IMR-90 (cell line): ENCODE results near the gene INPP5F. TPM values are rescaled to one million over a fixed set of nuclear protein-coding genes. Genes with fewer than 3 reads are reported as not detected.

Experiments used
- ATAC-seq: fragments of 200-7000 bp; cut with Tn5 transposase; 2 replicates; pipeline ENCODE4 v1.9.1; 2020; ENCODE audit warnings: low read depth, mild to moderate bottlenecking, moderate library complexity
- BruUV-seq: library from RNA; stranded (reverse); fragments of 400-500 nt; replicated peaks from 2 replicates; lab custom pipeline; 2021; lab: Mats Ljungman, UMichigan
- CTCF ChIA-PET: fragments of 300-600 bp; formaldehyde crosslinking; extraction: SDS; loops from one replicate; lab custom pipeline; 2021; ENCODE audit warnings: antibody characterized with exemption; lab: Yijun Ruan, JAX
- POLR2A ChIA-PET: fragments of 300-600 bp; sonication (Branson Sonifier 250); formaldehyde crosslinking; loops from one replicate; lab custom pipeline; 2022; ENCODE audit warnings: antibody characterized with exemption; ENCODE audit not compliant: unreplicated experiment; lab: Charles Lee
- DNase-seq: peaks from one replicate; pipeline ENCODE4 v3.0.0; 2013
- H2AFZ ChIP-seq: replicated peaks from 2 replicates; pipeline ENCODE3; 2013; ENCODE audit warnings: low read length, mild to moderate bottlenecking; ENCODE audit not compliant: poor library complexity
- H2AK5ac ChIP-seq: 2 replicates; pipeline ENCODE4 v1.6.1; 2013; ENCODE audit warnings: low read depth, low read length, inconsistent platforms
- H2AK9ac ChIP-seq: replicated peaks from 2 replicates; pipeline ENCODE3; 2013; ENCODE audit warnings: mild to moderate bottlenecking, low read depth, low read length, moderate library complexity; ENCODE audit not compliant: poor library complexity
- H2BK120ac ChIP-seq: 2 replicates; pipeline ENCODE4 v1.6.1; 2013; ENCODE audit warnings: low read depth, low read length, inconsistent platforms
- H2BK15ac ChIP-seq: 3 replicates; pipeline ENCODE4 v1.6.1; 2013; ENCODE audit warnings: low read depth, low read length, inconsistent platforms
- H2BK20ac ChIP-seq: 2 replicates; pipeline ENCODE4 v1.6.1; 2013; ENCODE audit warnings: low read depth, mild to moderate bottlenecking, inconsistent platforms, low read length, moderate library complexity
- H2BK5ac ChIP-seq: 2 replicates; pipeline ENCODE4 v1.6.1; 2013; ENCODE audit warnings: mild to moderate bottlenecking, low read depth, low read length, inconsistent platforms; ENCODE audit not compliant: poor library complexity, severe bottlenecking
- H3K14ac ChIP-seq: replicated peaks from 2 replicates; pipeline ENCODE4 v1.6.1; 2013; ENCODE audit warnings: low read depth, low read length, inconsistent platforms
- H3K18ac ChIP-seq: 2 replicates; pipeline ENCODE4 v1.6.1; 2013; ENCODE audit warnings: low read depth, low read length, control low read depth
- H3K23ac ChIP-seq: 2 replicates; pipeline ENCODE4 v1.6.1; 2013; ENCODE audit warnings: low read depth, low read length, inconsistent platforms
- H3K27ac ChIP-seq: 2 replicates; pipeline ENCODE4 v1.5.1; 2013; ENCODE audit warnings: mild to moderate bottlenecking, control low read depth, low read length; ENCODE audit not compliant: insufficient read depth
- H3K27me3 ChIP-seq: 2 replicates; pipeline ENCODE4 v1.6.1; 2013; ENCODE audit warnings: low read length; ENCODE audit not compliant: control insufficient read depth, insufficient read depth
- H3K36me3 ChIP-seq: 2 replicates; pipeline ENCODE4 v1.6.1; 2013; ENCODE audit warnings: low read length, mixed read lengths; ENCODE audit not compliant: control insufficient read depth, insufficient read depth
- H3K4ac ChIP-seq: 2 replicates; pipeline ENCODE4 v1.6.1; 2013; ENCODE audit warnings: low read depth, low read length, inconsistent platforms
- H3K4me1 ChIP-seq: 2 replicates; pipeline ENCODE4 v1.6.1; 2013; ENCODE audit warnings: low read length, mixed read lengths; ENCODE audit not compliant: control insufficient read depth, insufficient read depth
- H3K4me2 ChIP-seq: 2 replicates; pipeline ENCODE4 v1.6.1; 2013; ENCODE audit warnings: low read depth, mild to moderate bottlenecking, control low read depth, low read length, moderate library complexity
- H3K4me3 ChIP-seq: 2 replicates; pipeline ENCODE4 v1.5.1; 2013; ENCODE audit warnings: low read depth, mild to moderate bottlenecking, control low read depth, low read length, moderate library complexity; ENCODE audit not compliant: insufficient read depth
- H3K56ac ChIP-seq: 2 replicates; pipeline ENCODE4 v1.6.1; 2013; ENCODE audit warnings: low read length, inconsistent platforms; ENCODE audit not compliant: insufficient read depth; ENCODE audit errors: extremely low read depth
- H3K79me1 ChIP-seq, 2 experiments: 2 replicates each; pipeline ENCODE4 v1.6.1; 2013; ENCODE audit warnings: low read length in 2 of 2, inconsistent platforms in 1 of 2, low read depth in 1 of 2
- H3K9ac ChIP-seq: 2 replicates; pipeline ENCODE4 v1.6.1; 2013; ENCODE audit warnings: low read depth, low read length, control low read depth
- H3K9me1 ChIP-seq: 2 replicates; pipeline ENCODE4 v1.6.1; 2013; ENCODE audit warnings: low read length, inconsistent platforms; ENCODE audit not compliant: insufficient read depth
- H3K9me3 ChIP-seq: 2 replicates; pipeline ENCODE4 v1.6.1; 2013; ENCODE audit warnings: low read length; ENCODE audit not compliant: control insufficient read depth, insufficient read depth
- H4K20me1 ChIP-seq: 2 replicates; pipeline ENCODE4 v1.6.1; 2013; ENCODE audit warnings: low read length, inconsistent platforms; ENCODE audit not compliant: insufficient read depth
- H4K5ac ChIP-seq: 2 replicates; pipeline ENCODE4 v1.6.1; 2013; ENCODE audit warnings: mild to moderate bottlenecking, low read depth, low read length, control low read depth
- H4K8ac ChIP-seq, 2 experiments: 2 replicates each; pipeline ENCODE4 v1.6.1; 2013; ENCODE audit warnings: low read depth in 2 of 2, low read length in 2 of 2, control low read depth in 1 of 2, inconsistent platforms in 1 of 2
- H4K91ac ChIP-seq: 2 replicates; pipeline ENCODE4 v1.6.1; 2013; ENCODE audit warnings: low read depth, low read length, inconsistent platforms; ENCODE audit not compliant: insufficient read depth
- BHLHE40 ChIP-seq: fragments of 150-350 bp; IDR thresholded peaks from 2 replicates; pipeline ENCODE4 v1.6.1; 2016; ENCODE audit warnings: mild to moderate bottlenecking, low read depth, low read length
- CEBPB ChIP-seq: IDR thresholded peaks from 2 replicates; pipeline ENCODE4 v1.6.1; 2012; ENCODE audit warnings: low read depth, low read length, improper control_type of control experiment
- CHD1 ChIP-seq: IDR thresholded peaks from 2 replicates; pipeline ENCODE4 v1.6.1; 2012; ENCODE audit warnings: low read depth, low read length, improper control_type of control experiment
- FOS ChIP-seq: fragments of 150-350 bp; IDR thresholded peaks from 2 replicates; pipeline ENCODE4 v1.6.1; 2016; ENCODE audit warnings: low read depth, low read length
- MAZ ChIP-seq: IDR thresholded peaks from 2 replicates; pipeline ENCODE4 v1.6.1; 2012; ENCODE audit warnings: low read depth, mild to moderate bottlenecking, low read length, improper control_type of control experiment, moderate library complexity, borderline replicate concordance
- MXI1 ChIP-seq: IDR thresholded peaks from 2 replicates; pipeline ENCODE4 v1.6.1; 2012; ENCODE audit warnings: low read depth, mild to moderate bottlenecking, low read length, moderate library complexity, borderline replicate concordance
- POLR2A ChIP-seq: IDR thresholded peaks from 2 replicates; pipeline ENCODE4 v1.6.1; 2012; ENCODE audit warnings: mild to moderate bottlenecking, low read depth, low read length
- RCOR1 ChIP-seq: IDR thresholded peaks from 2 replicates; pipeline ENCODE4 v1.6.1; 2012; ENCODE audit warnings: mild to moderate bottlenecking, low read length, improper control_type of control experiment; ENCODE audit not compliant: insufficient replicate concordance
- SMC3 ChIP-seq: fragments of 150-350 bp; IDR thresholded peaks from 2 replicates; pipeline ENCODE4 v1.6.1; 2016; ENCODE audit warnings: low read depth, mild to moderate bottlenecking, antibody characterized with exemption, low read length, moderate library complexity
- WGBS, 2 experiments: methylation state at CpG; one replicate each; pipeline versions ENCODE4 v1.1.5 to v1.1.7; 2013; ENCODE audit warnings: missing lambda C conversion rate in 2 of 2; ENCODE audit not compliant: insufficient read length in 1 of 2; ENCODE audit errors: extremely low coverage in 2 of 2; 5-methylcytosine and 5-hydroxymethylcytosine counted together
- dilution Hi-C: fragments of 300-500 bp; cut with HindIII; formaldehyde crosslinking; loops from one replicate; pipeline ENCODE4 v1.14.3; 2018; ENCODE audit warnings: low sequenced_read_pairs; ENCODE audit not compliant: unreplicated experiment
- in situ Hi-C: fragments of 300-500 bp; cut with MboI; formaldehyde crosslinking; loops from 3 replicates; pipeline ENCODE4 v1.14.3; 2019; ENCODE audit warnings: low sequenced_read_pairs, inconsistent platforms, mixed read lengths
- intact Hi-C: fragments of 100-400 bp; cut with micrococcal nuclease; formaldehyde crosslinking; loops from 2 replicates; pipeline ENCODE4 v1.10.0; 2022
- polyA plus RNA-seq, 3 experiments: library from polyadenylated mRNA; depleted of rRNA; stranded (reverse); fragments of >200 nt; gene quantifications; 2 replicates each; pipeline ENCODE4 v1.2.3, GENCODE V29; 2012; ENCODE audit warnings: low replicate concordance in 1 of 3
- total RNA-seq: library from RNA; depleted of rRNA; stranded (reverse); fragments of >200 nt; gene quantifications from 2 replicates; pipeline ENCODE4 v1.2.3, GENCODE V29; 2012
- TF ChIP-seq, protein P1 (sequence below): fragments of 150-350 bp; IDR thresholded peaks from 2 replicates; pipeline ENCODE4 v1.6.1; 2017; ENCODE audit warnings: mild to moderate bottlenecking, antibody characterized with exemption, low read length, low read depth
- TF ChIP-seq, protein P2 (sequence below): fragments of 150-350 bp; IDR thresholded peaks from 2 replicates; pipeline ENCODE4 v1.6.1; 2016; ENCODE audit warnings: low read depth, mild to moderate bottlenecking, low read length, moderate library complexity, borderline replicate concordance
- TF ChIP-seq, protein P3 (sequence below): conservative IDR thresholded peaks from 2 replicates; pipeline ENCODE4 v1.5.1; 2012; ENCODE audit warnings: mild to moderate bottlenecking, low read depth, low read length, improper control_type of control experiment

INPP5F gene
- total and polyA plus RNA-seq, 2 of the 4 experiments (the other 2 are of a cell fraction), result 19.0 to 29.6 TPM

DNA sequence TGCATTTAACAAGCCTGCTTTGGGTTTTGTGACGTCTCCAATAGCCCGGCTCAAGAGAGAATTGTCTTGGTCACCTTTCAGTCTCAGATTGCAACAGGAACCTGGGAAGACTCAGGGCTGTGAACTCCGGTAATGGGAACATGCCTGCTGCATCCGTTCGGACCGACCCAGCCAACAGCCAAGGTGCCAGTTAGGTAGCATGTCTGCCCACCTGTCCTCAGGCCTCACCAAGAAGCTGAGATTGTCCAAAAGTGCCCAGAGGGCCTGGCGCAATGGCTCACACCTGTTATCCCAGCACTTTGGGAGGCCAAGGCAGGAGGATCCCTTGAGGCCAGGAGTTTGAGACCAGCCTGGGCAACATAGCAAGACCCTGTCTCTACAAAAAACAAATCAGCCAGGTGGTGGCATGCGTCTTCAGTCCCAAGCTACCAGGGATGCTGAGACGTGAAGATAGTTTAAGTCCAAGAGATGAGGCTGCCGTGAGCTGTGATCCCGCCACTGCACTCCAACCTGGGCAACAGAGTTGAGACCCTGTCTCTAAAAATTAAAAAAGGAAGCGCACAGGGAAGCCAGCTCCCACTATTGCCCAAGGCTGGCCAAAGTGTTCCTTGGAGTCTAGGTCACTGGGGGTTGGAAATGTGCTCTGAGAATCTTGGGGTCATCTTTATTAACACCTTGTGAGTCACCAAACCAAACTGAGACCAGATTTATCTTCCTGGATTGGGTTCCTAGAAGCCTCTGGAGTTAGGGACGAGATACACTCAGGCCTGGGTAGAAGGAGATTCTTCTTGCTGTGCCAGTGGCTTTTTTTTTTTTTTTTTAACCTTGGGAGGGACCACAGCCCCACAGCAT, 47.7 kb upstream of the INPP5F start:
- Histone ChIP-seq H3K4me3 (no peak overlapping the region), H2BK5ac (peak overlapping the region; percentile 42), H3K36me3 (peaks cover 35% of the 10 kb centered on the region), H3K23ac (peak overlapping the region; percentile 73; the same call in 1 of the 2 replicates), H3K18ac (no peak overlapping the region), H3K4me2 (no peak overlapping the region), H2BK120ac (no peak overlapping the region; the same call in 1 of the 2 replicates), H2AFZ (no peak overlapping the region), H3K4me1 (peaks cover 17% of the 10 kb centered on the region), H4K20me1 (peaks cover 42% of the 10 kb centered on the region), H3K9me3 (no peaks in the 10 kb centered on the region), H4K5ac (no peak overlapping the region), H3K79me1 (peaks cover 33 to 50% of the 10 kb centered on the region in 2 experiments), H4K91ac (no peak overlapping the region), H3K27ac (no peak overlapping the region), H2BK15ac (no peak overlapping the region), H3K56ac (no peak overlapping the region; the same call in 1 of the 2 replicates), H2BK20ac (no peak overlapping the region), H2AK9ac (peak overlapping the region; percentile 48), H3K27me3 (no peaks in the 10 kb centered on the region), H3K9ac (no peak overlapping the region), H4K8ac (no peak overlapping the region), H2AK5ac (0 out of 2 replicates have a peak overlapping the region, but pooled peaks have one; percentile 39), H3K9me1 (peaks cover 27% of the 10 kb centered on the region), H3K4ac (peak overlapping the region; percentile 29; the same call in 1 of the 2 replicates), H3K14ac (peak overlapping the region; percentile 75; the same call in 1 of the 2 replicates)
- no peak for ATAC-seq
- CTCF ChIA-PET, result no interaction called here
- BruUV-seq, result no TSS peak
- DNase-seq, result no peak
- dilution Hi-C loops (no loop called here), intact Hi-C loops (no loop called here), in situ Hi-C loops (no loop called here)
- 94% methylated on average over 8 of the region's 13 CpGs; no CpG with 5 or more reads in 1 of the 2 experiments for WGBS, 2 experiments
- POLR2A ChIA-PET, result interaction anchor here (0.6 kb wide), 1 partner anchor 196 kb away, joined by 3 read pairs; no protein-coding TSS in a partner anchor
- TF ChIP-seq CEBPB (no peak), MXI1 (no peak), POLR2A (no peak), MAZ (no peak), FOS (no peak), CHD1 (no peak), SMC3 (no peak), RCOR1 (no peak), BHLHE40 (no peak)
- TF ChIP-seq, protein P1, sequence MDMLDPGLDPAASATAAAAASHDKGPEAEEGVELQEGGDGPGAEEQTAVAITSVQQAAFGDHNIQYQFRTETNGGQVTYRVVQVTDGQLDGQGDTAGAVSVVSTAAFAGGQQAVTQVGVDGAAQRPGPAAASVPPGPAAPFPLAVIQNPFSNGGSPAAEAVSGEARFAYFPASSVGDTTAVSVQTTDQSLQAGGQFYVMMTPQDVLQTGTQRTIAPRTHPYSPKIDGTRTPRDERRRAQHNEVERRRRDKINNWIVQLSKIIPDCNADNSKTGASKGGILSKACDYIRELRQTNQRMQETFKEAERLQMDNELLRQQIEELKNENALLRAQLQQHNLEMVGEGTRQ, result no peak
- TF ChIP-seq, protein P2, sequence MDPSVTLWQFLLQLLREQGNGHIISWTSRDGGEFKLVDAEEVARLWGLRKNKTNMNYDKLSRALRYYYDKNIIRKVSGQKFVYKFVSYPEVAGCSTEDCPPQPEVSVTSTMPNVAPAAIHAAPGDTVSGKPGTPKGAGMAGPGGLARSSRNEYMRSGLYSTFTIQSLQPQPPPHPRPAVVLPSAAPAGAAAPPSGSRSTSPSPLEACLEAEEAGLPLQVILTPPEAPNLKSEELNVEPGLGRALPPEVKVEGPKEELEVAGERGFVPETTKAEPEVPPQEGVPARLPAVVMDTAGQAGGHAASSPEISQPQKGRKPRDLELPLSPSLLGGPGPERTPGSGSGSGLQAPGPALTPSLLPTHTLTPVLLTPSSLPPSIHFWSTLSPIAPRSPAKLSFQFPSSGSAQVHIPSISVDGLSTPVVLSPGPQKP, result no peak
- TF ChIP-seq, protein P3, sequence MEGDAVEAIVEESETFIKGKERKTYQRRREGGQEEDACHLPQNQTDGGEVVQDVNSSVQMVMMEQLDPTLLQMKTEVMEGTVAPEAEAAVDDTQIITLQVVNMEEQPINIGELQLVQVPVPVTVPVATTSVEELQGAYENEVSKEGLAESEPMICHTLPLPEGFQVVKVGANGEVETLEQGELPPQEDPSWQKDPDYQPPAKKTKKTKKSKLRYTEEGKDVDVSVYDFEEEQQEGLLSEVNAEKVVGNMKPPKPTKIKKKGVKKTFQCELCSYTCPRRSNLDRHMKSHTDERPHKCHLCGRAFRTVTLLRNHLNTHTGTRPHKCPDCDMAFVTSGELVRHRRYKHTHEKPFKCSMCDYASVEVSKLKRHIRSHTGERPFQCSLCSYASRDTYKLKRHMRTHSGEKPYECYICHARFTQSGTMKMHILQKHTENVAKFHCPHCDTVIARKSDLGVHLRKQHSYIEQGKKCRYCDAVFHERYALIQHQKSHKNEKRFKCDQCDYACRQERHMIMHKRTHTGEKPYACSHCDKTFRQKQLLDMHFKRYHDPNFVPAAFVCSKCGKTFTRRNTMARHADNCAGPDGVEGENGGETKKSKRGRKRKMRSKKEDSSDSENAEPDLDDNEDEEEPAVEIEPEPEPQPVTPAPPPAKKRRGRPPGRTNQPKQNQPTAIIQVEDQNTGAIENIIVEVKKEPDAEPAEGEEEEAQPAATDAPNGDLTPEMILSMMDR, result no peak
